ENCODE data around the gene APLP2.
"Not testable (repeated sequence)": the region's sequence is repeated elsewhere in the genome, so short reads cannot be mapped to it uniquely, and the experiment has no call there.

The APLP2 gene

GRCh38 chr11:130099356-130099755 is 29.7 kb downstream of the APLP2 start:
- Histone ChIP-seq H3K4me1 (ENCODE audit: control insufficient read depth in 2 of 2, insufficient read depth in 2 of 2, low read length in 2 of 2) (no peaks in the 10 kb centered on the region), H3K27ac (ENCODE audit: low read depth in 2 of 2, low read length in 2 of 2) (no peak overlapping the region)

GRCh38 chr11:130100381-130101095 is 30.8 kb downstream of the APLP2 start:
- Histone ChIP-seq H3K9ac (ENCODE audit: low read depth in 1 of 2, low read length in 2 of 2) (no peak overlapping the region), H3K36me3 (ENCODE audit: control insufficient read depth in 2 of 2, insufficient read depth in 2 of 2, low read length in 2 of 2) (no peaks in the 10 kb centered on the region), H3K27ac (ENCODE audit: low read depth in 2 of 2, low read length in 2 of 2) (no peak overlapping the region), H3K4me1 (ENCODE audit: control insufficient read depth in 2 of 2, insufficient read depth in 2 of 2, low read length in 2 of 2) (no peaks in the 10 kb centered on the region), H3K9me3 (ENCODE audit: control insufficient read depth in 2 of 2, low read length in 2 of 2) (no peaks in the 10 kb centered on the region), H3K4me3 (ENCODE audit: low read length in 2 of 2) (no peak overlapping the region), H3K27me3 (ENCODE audit: control insufficient read depth in 2 of 2, insufficient read depth in 2 of 2, low read length in 2 of 2) (no peaks in the 10 kb centered on the region)

More at GRCh38 chr11:130099356-130099755, 29.7 kb downstream of the APLP2 start:
- no peak overlapping the region for H3K4me3 ChIP-seq (ENCODE audit: low read length in 2 of 2)
- no peak overlapping the region for H3K9ac ChIP-seq (ENCODE audit: low read depth in 1 of 2, low read length in 2 of 2)
- no peaks in the 10 kb centered on the region for H3K27me3 ChIP-seq (ENCODE audit: control insufficient read depth in 2 of 2, insufficient read depth in 2 of 2, low read length in 2 of 2)
- H3K36me3 ChIP-seq (ENCODE audit: control insufficient read depth in 2 of 2, insufficient read depth in 2 of 2, low read length in 2 of 2), result no peaks in the 10 kb centered on the region
- no peaks in the 10 kb centered on the region for H3K9me3 ChIP-seq (ENCODE audit: control insufficient read depth in 2 of 2, low read length in 2 of 2)

DNA sequence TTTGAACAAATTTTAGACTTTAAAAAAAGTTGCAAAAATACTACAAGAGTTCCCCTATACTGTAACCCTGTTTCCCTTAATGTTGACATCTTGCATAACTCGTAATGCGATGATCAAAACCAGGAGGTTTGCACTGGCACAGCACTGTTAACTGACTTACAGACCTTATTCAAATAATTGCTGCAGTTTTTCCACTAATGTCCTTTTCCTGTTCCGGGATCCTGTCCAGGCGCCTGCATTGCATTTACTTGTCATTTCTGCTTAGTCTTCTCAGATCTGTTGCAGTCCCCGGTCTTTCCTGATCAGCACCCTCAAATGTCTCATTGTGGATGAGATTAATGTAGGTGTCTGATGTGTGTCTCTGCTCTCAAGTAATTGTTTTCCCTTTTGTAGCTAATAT is 32.0 kb downstream of the APLP2 start:
- H3K4me1 ChIP-seq (ENCODE audit: control insufficient read depth in 2 of 2, insufficient read depth in 2 of 2, low read length in 2 of 2), result no peaks in the 10 kb centered on the region
- no peaks in the 10 kb centered on the region for H3K36me3 ChIP-seq (ENCODE audit: control insufficient read depth in 2 of 2, insufficient read depth in 2 of 2, low read length in 2 of 2)
- no peaks in the 10 kb centered on the region for H3K27me3 ChIP-seq (ENCODE audit: control insufficient read depth in 2 of 2, insufficient read depth in 2 of 2, low read length in 2 of 2)
- no peak overlapping the region for H3K4me3 ChIP-seq (ENCODE audit: low read length in 2 of 2)
- H3K9ac ChIP-seq (ENCODE audit: low read depth in 1 of 2, low read length in 2 of 2), result no peak overlapping the region
- no peak overlapping the region for H3K27ac ChIP-seq (ENCODE audit: low read depth in 2 of 2, low read length in 2 of 2)
- H3K9me3 ChIP-seq (ENCODE audit: control insufficient read depth in 2 of 2, low read length in 2 of 2), result no peaks in the 10 kb centered on the region

DNA sequence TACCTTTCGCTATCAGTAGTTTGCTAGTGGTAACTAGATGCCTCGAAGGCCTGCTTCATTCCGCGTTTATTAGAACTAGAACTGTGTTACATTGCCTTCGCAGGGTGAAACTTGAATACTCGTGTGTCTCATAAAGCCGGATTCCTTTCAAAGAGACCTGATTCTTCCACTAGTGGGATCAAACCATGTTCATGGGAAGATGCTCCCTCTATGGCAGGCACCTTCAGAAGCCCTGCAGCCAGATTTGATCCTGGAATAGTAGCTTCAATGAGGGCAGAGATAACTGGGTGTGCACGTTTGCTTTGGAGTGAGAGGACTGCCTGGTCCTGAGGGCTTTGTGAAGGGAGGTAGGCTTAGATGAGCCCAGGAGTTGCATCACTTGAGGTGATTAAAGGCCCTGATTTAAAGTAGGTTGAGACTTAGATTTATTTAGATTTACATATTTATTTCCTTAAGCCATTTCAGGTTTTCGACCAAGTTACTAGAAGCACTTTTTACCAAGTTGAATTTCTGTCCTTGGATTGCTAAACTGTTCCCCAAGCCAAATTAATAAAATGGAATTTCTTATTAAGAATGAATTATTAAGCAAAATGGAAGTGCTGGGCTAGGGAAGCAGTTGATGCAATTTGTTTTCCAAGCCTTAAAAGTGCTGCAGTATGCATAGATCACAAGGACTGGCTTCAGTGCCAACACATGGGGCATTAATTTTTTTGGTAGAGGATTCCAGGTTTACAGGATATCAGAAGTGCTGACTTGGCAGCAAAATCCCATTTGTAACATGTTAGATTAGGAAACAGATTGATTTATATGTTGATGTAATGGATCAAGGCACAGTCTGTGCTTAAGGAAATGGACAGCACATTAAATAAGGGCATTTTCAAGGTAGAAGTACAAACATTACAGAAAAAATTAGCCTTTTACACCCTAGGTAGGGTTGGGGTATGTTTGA is 32.9 kb downstream of the APLP2 start:
- H3K9me3 ChIP-seq (ENCODE audit: control insufficient read depth in 2 of 2, low read length in 2 of 2), result no peaks in the 10 kb centered on the region
- no peaks in the 10 kb centered on the region for H3K4me1 ChIP-seq (ENCODE audit: control insufficient read depth in 2 of 2, insufficient read depth in 2 of 2, low read length in 2 of 2)
- H3K27ac ChIP-seq (ENCODE audit: low read depth in 2 of 2, low read length in 2 of 2), result no peak overlapping the region

GRCh38 chr11:130103296-130103814 is 33.7 kb downstream of the APLP2 start:
- H3K27ac ChIP-seq (ENCODE audit: low read depth in 2 of 2, low read length in 2 of 2), result no peak overlapping the region
- H3K27me3 ChIP-seq (ENCODE audit: control insufficient read depth in 2 of 2, insufficient read depth in 2 of 2, low read length in 2 of 2), result no peaks in the 10 kb centered on the region
- no peak overlapping the region for H3K9ac ChIP-seq (ENCODE audit: low read depth in 1 of 2, low read length in 2 of 2)
- H3K4me3 ChIP-seq (ENCODE audit: low read length in 2 of 2), result no peak overlapping the region
- H3K9me3 ChIP-seq (ENCODE audit: control insufficient read depth in 2 of 2, low read length in 2 of 2), result no peaks in the 10 kb centered on the region
- H3K36me3 ChIP-seq (ENCODE audit: control insufficient read depth in 2 of 2, insufficient read depth in 2 of 2, low read length in 2 of 2), result no peaks in the 10 kb centered on the region
- no peaks in the 10 kb centered on the region for H3K4me1 ChIP-seq (ENCODE audit: control insufficient read depth in 2 of 2, insufficient read depth in 2 of 2, low read length in 2 of 2)

More for the DNA sequence above, 32.9 kb downstream of the APLP2 start:
- no peak overlapping the region for H3K4me3 ChIP-seq (ENCODE audit: low read length in 2 of 2)
- no peaks in the 10 kb centered on the region for H3K36me3 ChIP-seq (ENCODE audit: control insufficient read depth in 2 of 2, insufficient read depth in 2 of 2, low read length in 2 of 2)
- no peaks in the 10 kb centered on the region for H3K27me3 ChIP-seq (ENCODE audit: control insufficient read depth in 2 of 2, insufficient read depth in 2 of 2, low read length in 2 of 2)
- H3K9ac ChIP-seq (ENCODE audit: low read depth in 1 of 2, low read length in 2 of 2), result no peak overlapping the region

- H3K36me3 ChIP-seq (ENCODE audit: control insufficient read depth in 2 of 2, insufficient read depth in 2 of 2, low read length in 2 of 2), result peaks cover 5 to 14% of the 10 kb centered on the region in 2 donors
These were observed 36.7 kb downstream of the APLP2 start for GRCh38 chr11:130106381-130106780.

GRCh38 chr11:130108671-130109070 is 39.0 kb downstream of the APLP2 start:
- not testable (repeated sequence) for H3K9ac ChIP-seq (ENCODE audit: low read depth in 1 of 2, low read length in 2 of 2); H3K4me3 ChIP-seq (ENCODE audit: low read length in 2 of 2); H3K4me1 ChIP-seq (ENCODE audit: control insufficient read depth in 2 of 2, insufficient read depth in 2 of 2, low read length in 2 of 2); H3K9me3 ChIP-seq (ENCODE audit: control insufficient read depth in 2 of 2, low read length in 2 of 2); H3K27ac ChIP-seq (ENCODE audit: low read depth in 2 of 2, low read length in 2 of 2); H3K27me3 ChIP-seq (ENCODE audit: control insufficient read depth in 2 of 2, insufficient read depth in 2 of 2, low read length in 2 of 2)
- peaks cover 17 to 18% of the 10 kb centered on the region in 2 donors for H3K36me3 ChIP-seq (ENCODE audit: control insufficient read depth in 2 of 2, insufficient read depth in 2 of 2, low read length in 2 of 2)

More at GRCh38 chr11:130106381-130106780, 36.7 kb downstream of the APLP2 start:
- Histone ChIP-seq H3K4me3 (ENCODE audit: low read length in 2 of 2) (no peak overlapping the region), H3K27ac (ENCODE audit: low read depth in 2 of 2, low read length in 2 of 2) (no peak overlapping the region), H3K9ac (ENCODE audit: low read depth in 1 of 2, low read length in 2 of 2) (no peak overlapping the region), H3K4me1 (ENCODE audit: control insufficient read depth in 2 of 2, insufficient read depth in 2 of 2, low read length in 2 of 2) (no peaks in the 10 kb centered on the region), H3K27me3 (ENCODE audit: control insufficient read depth in 2 of 2, insufficient read depth in 2 of 2, low read length in 2 of 2) (no peaks in the 10 kb centered on the region), H3K9me3 (ENCODE audit: control insufficient read depth in 2 of 2, low read length in 2 of 2) (no peaks in the 10 kb centered on the region)

DNA sequence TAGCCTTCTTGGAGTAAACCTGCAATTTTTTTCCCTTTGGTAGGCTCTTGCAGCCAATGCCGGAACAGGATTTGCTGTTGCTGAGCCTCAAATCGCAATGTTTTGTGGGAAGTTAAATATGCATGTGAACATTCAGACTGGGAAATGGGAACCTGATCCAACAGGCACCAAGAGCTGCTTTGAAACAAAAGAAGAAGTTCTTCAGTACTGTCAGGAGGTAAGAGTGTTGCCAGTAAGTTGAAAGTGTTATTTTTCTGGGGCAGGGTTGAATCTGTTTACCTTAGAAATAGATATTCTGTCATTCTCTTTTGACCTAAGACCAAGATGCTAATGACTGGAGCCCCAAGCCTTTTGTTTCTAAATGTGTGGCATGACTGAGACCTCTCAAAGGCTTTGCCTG is 39.7 kb downstream of the APLP2 start:
- Histone ChIP-seq H3K4me3 (ENCODE audit: low read length in 2 of 2) (no peak overlapping the region), H3K9ac (ENCODE audit: low read depth in 1 of 2, low read length in 2 of 2) (no peak overlapping the region), H3K9me3 (ENCODE audit: control insufficient read depth in 2 of 2, low read length in 2 of 2) (no peaks in the 10 kb centered on the region), H3K4me1 (ENCODE audit: control insufficient read depth in 2 of 2, insufficient read depth in 2 of 2, low read length in 2 of 2) (no peaks in the 10 kb centered on the region), H3K27me3 (ENCODE audit: control insufficient read depth in 2 of 2, insufficient read depth in 2 of 2, low read length in 2 of 2) (no peaks in the 10 kb centered on the region), H3K27ac (ENCODE audit: low read depth in 2 of 2, low read length in 2 of 2) (no peak overlapping the region), H3K36me3 (ENCODE audit: control insufficient read depth in 2 of 2, insufficient read depth in 2 of 2, low read length in 2 of 2) (peaks cover 17 to 18% of the 10 kb centered on the region in 2 donors)

DNA sequence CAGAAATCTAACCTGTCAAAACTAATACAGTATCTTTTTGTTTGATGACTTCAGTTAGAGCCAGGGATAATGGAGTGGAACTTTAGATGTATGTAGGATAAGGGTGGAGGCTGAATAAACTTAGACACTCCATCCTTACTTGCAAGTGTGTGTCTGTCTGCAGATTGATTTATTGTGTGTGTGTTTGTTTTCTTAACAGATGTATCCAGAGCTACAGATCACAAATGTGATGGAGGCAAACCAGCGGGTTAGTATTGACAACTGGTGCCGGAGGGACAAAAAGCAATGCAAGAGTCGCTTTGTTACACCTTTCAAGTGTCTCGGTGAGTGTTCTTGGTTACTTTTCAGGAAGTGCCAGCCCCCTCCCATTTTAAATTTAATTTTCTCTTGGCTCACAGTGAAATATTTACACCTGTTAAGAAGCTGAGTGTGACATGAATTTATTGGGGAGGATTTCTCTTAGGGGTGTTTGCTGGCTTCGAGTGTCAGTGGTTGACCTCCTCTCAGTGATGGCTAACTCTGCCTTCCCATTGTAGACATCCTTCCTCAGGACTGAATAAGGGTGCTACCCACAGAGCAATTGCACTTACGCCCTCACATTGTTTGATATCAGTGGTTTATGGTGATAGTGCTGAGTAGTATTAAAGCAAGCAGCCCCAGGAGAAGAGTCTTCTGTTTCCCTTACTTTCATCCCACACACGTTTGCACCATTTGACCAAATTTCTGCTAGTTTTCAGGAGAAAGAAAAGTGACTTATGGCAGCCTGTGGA is 40.8 kb downstream of the APLP2 start:
- Histone ChIP-seq H3K4me1 (ENCODE audit: control insufficient read depth in 2 of 2, insufficient read depth in 2 of 2, low read length in 2 of 2) (no peaks in the 10 kb centered on the region), H3K9ac (ENCODE audit: low read depth in 1 of 2, low read length in 2 of 2) (no peak overlapping the region), H3K27ac (ENCODE audit: low read depth in 2 of 2, low read length in 2 of 2) (no peak overlapping the region), H3K36me3 (ENCODE audit: control insufficient read depth in 2 of 2, insufficient read depth in 2 of 2, low read length in 2 of 2) (peaks cover 17 to 21% of the 10 kb centered on the region in 2 donors), H3K9me3 (ENCODE audit: control insufficient read depth in 2 of 2, low read length in 2 of 2) (no peaks in the 10 kb centered on the region), H3K27me3 (ENCODE audit: control insufficient read depth in 2 of 2, insufficient read depth in 2 of 2, low read length in 2 of 2) (no peaks in the 10 kb centered on the region), H3K4me3 (ENCODE audit: low read length in 2 of 2) (no peak overlapping the region)

All from mucosa of rectum (tissue), 2 donors.